Right kidney (tissue), 1 donor: Measurements from ENCODE around the gene OR2S2.

Source experiments
- DNase-seq: peaks from one replicate; pipeline ENCODE4 v3.0.0-alpha.2; 2016

OR2S2 gene

GRCh38 chr9:35908504-35909125 lies 49.3 kb downstream of the OR2S2 start:
- DNase-seq = peak; percentile 45

GRCh38 chr9:35907711-35908503 lies 50.0 kb downstream of the OR2S2 start:
- peak; percentile 52 for DNase-seq
